H1 (cell line): Measurements from ENCODE around the gene VENTX.

Source experiments
- CTCF ChIP-seq, 3 experiments: IDR thresholded peaks; 1 replicate in 2 of 3; 2 replicates in 1 of 3; pipeline versions ENCODE4 v1.5.1 to v1.6.1; 2011; ENCODE audit warnings: low read length in 3 of 3, mild to moderate bottlenecking in 3 of 3, inconsistent platforms in 2 of 3, low read depth in 1 of 3, moderate library complexity in 1 of 3; ENCODE audit not compliant: insufficient read depth in 1 of 3; ENCODE audit errors: control extremely low read depth in 1 of 3
- EP300 ChIP-seq, 2 experiments: IDR thresholded peaks; 1 replicate in 1 of 2; 2 replicates in 1 of 2; pipeline ENCODE4 v1.6.1; 2011 to 2012; ENCODE audit warnings: low read depth in 2 of 2, low read length in 2 of 2, mild to moderate bottlenecking in 2 of 2, borderline replicate concordance in 1 of 2, inconsistent platforms in 1 of 2, moderate library complexity in 1 of 2
- FOSL1 ChIP-seq: IDR thresholded peaks from 2 replicates; pipeline ENCODE4 v1.6.1; 2011; ENCODE audit warnings: mild to moderate bottlenecking, low read depth, low read length, moderate library complexity; ENCODE audit not compliant: insufficient read depth
- JUND ChIP-seq: IDR thresholded peaks from 2 replicates; pipeline ENCODE4 v1.6.1; 2011; ENCODE audit warnings: mild to moderate bottlenecking, improper control_type of control experiment, low read length
- MAFK ChIP-seq: IDR thresholded peaks from 2 replicates; pipeline ENCODE4 v1.6.1; 2012; ENCODE audit warnings: low read depth, mild to moderate bottlenecking, improper control_type of control experiment, low read length
- POLR2A ChIP-seq, 2 experiments: IDR thresholded peaks; 1 replicate in 1 of 2; 2 replicates in 1 of 2; pipeline ENCODE4 v1.6.1; 2011; ENCODE audit warnings: low read depth in 2 of 2, low read length in 2 of 2, mild to moderate bottlenecking in 2 of 2; ENCODE audit errors: control extremely low read depth in 1 of 2
- POLR2AphosphoS5 ChIP-seq: IDR thresholded peaks from 2 replicates; pipeline ENCODE4 v1.6.1; 2011; ENCODE audit warnings: low read depth, low read length
- RNF2 ChIP-seq: fragments of 200-900, 300-1000 bp; sonication (generic); IDR thresholded peaks from 2 replicates; pipeline ENCODE4 v1.7.1; 2016; ENCODE audit warnings: borderline replicate concordance, low read depth, mild to moderate bottlenecking, antibody characterized with exemption, low read length; ENCODE audit not compliant: poor library complexity, severe bottlenecking; ENCODE audit errors: missing control alignments
- SRF ChIP-seq: IDR thresholded peaks from 2 replicates; pipeline ENCODE4 v1.6.1; 2011; ENCODE audit warnings: mild to moderate bottlenecking, low read depth, low read length, moderate library complexity
- TAF1 ChIP-seq: IDR thresholded peaks from 2 replicates; pipeline ENCODE4 v1.6.1; 2011; ENCODE audit warnings: mild to moderate bottlenecking, low read depth, low read length

- TF ChIP-seq POLR2A (IDR thresholded peaks at IDR 0.05; ENCODE audit: control extremely low read depth in 1 of 2, low read depth in 2 of 2, low read length in 2 of 2) (no peak), POLR2AphosphoS5 (no peak), CTCF (IDR thresholded peaks at IDR 0.05; ENCODE audit: control extremely low read depth in 1 of 3, insufficient read depth in 1 of 3, low read depth in 1 of 3, low read length in 3 of 3) (no peak), EP300 (IDR thresholded peaks at IDR 0.05; ENCODE audit: borderline replicate concordance in 1 of 2, low read depth in 2 of 2, low read length in 2 of 2) (no peak), RNF2 (no peak), SRF (no peak), TAF1 (no peak), FOSL1 (no peak), JUND (no peak), MAFK (no peak)
These were observed 31.7 kb downstream of the VENTX start for GRCh38 chr10:133269367-133269766.
